ENCODE measurements around the gene PAMR1.

DNA sequence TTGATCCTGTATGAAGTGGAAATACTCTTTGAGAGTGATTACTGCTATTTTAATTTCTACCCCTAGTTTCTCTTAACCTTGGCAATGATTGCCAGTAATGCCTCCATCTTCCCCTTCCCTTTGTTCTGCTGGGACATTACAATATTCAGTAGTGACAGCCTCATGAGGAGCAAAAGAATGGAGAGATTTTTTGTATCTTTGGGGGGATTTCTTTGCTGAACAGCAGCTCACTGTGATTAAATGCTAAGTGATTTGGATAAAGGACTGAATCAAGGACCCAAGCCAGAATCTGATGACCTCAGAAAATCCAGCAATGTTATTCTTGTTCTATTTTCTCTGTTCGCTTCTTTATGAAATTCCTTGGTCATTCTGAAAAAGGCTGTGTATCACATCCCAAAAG lies 99.1 kb downstream of the PAMR1 start:
- TF ChIP-seq, protein P1, sequence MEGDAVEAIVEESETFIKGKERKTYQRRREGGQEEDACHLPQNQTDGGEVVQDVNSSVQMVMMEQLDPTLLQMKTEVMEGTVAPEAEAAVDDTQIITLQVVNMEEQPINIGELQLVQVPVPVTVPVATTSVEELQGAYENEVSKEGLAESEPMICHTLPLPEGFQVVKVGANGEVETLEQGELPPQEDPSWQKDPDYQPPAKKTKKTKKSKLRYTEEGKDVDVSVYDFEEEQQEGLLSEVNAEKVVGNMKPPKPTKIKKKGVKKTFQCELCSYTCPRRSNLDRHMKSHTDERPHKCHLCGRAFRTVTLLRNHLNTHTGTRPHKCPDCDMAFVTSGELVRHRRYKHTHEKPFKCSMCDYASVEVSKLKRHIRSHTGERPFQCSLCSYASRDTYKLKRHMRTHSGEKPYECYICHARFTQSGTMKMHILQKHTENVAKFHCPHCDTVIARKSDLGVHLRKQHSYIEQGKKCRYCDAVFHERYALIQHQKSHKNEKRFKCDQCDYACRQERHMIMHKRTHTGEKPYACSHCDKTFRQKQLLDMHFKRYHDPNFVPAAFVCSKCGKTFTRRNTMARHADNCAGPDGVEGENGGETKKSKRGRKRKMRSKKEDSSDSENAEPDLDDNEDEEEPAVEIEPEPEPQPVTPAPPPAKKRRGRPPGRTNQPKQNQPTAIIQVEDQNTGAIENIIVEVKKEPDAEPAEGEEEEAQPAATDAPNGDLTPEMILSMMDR (IDR thresholded peaks at IDR 0.05) = no peak
- TF ChIP-seq POLR2A (IDR thresholded peaks at IDR 0.05) = no peak

Measured in right lobe of liver (tissue), 4 donors.